Activated CD4-positive, CD25-positive, alpha-beta regulatory T cell treated with anti-CD3 and anti-CD28 coated beads, Interleukin-2, amount 50 U/mL, for 72 hours (primary cell): Measurements from ENCODE around the gene CDAN1.
A peak's percentile ranks its signal among the peaks of the same experiment; 100 is the strongest.

Experiments used
- DNase-seq: peaks from one replicate; pipeline ENCODE4 v3.0.0; 2021

Gene CDAN1

DNA sequence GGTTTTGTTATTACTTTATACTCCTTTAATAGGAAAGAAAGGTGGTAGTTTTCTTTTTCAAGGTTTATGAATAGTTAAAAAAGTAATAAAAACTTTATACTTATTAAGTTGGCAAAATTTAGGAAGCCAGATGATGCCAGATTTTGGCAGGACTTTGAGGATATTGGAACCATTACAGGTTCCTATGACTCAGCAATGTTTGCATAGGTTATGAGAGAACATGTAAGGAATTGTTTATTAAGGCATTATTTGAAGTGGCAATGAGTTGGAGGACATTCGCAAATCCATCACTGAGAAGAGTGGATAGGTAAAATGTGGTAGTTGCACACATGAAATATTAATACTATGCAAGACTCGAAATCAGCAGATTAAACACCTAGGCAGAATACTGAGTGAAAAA is 29.9 kb downstream of the CDAN1 start:
- no peak for DNase-seq

DNA sequence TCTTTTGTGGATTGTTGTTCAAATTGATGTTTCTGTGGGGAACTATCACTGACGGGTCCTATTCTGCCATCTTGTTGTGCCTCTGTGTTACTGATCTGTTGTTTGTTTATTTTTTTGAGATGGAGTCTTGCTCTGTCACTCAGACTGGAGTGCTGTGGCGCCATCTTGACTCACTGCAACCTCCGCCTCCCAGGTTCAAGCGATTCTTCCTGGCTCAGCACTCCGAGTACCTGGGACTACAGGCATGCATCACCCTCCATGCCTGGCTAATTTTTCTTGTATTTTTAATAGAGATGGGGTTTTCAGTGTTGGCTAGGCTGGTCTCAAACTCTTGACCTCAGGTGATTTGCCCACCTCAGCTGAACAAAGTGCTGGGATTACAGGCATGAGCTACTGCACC is 31.6 kb downstream of the CDAN1 start:
- no peak for DNase-seq

DNA sequence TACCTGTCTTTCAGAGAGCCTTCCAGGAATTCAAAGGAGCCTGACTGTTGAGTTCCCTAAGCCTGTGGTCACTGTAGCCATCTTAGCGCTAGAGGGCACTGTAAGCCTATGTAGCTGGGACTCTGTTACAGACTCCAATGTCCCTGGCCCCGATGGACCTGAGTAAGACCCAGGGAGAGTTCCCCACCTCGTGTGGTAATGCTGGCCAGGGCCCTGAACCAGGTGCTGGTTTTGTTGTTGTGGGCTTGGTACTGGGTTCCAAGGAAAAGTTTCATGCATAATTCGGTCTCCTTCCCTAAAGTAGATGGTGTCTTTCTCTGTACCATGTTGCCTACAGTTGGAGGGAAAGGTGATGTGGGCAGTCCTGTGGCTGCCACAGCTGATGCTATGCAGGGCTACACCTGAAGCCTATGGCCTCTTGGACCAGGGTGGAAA is 32.4 kb downstream of the CDAN1 start:
- peak; percentile 55 for DNase-seq

- no peak for DNase-seq
Observed at GRCh38 chr15:42696626-42697025, 40.3 kb downstream of the CDAN1 start.

DNA sequence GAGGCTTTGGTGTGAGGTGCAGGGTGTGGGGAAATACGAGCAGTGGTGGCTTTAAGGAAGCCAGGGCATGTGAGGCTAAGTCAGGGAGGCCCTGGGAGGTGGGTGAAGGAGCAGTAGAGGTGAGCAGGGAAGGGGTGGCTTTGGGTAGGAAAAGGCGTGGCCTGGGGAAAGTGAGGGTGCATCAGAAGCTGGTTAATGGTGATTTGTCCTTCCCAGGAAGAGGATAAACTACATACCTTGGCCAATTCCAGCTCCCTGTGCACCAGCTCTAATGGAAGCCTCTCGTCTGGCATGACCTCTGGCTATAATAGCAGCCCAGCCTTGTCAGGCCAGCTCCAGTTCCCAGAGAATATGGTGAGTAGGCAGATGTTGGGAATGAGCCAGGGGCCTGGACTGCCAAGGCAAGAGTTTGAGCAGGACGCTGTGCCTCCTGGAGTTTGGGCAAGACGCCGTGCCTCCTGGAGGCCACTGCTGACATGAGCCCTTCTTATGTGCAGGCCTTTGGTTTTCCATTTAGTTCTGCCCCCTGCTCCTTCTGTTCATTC is 41.3 kb downstream of the CDAN1 start:
- DNase-seq, result no peak

DNA sequence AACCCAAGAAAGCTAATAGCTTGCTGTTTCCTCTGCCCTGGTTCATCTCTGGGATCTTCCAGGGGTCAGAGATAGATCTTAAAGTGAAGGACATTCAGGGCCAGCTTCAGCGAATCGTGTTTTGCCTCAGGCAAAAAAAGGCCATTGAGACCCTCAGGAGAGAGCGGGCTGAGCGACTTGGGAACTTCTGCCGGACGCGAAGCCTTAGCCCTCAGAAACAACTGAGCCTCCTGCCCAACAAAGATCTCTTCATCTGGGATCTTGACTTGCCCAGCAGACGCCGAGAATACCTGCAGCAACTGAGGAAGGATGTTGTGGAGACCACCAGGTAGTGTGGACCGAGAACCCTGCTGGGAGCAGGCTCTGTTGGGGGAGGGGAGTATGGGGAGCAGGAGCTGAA is 42.5 kb downstream of the CDAN1 start:
- DNase-seq, result no peak

- DNase-seq, result no peak
Observed at GRCh38 chr15:42693942-42694341, 43.0 kb downstream of the CDAN1 start.

DNA sequence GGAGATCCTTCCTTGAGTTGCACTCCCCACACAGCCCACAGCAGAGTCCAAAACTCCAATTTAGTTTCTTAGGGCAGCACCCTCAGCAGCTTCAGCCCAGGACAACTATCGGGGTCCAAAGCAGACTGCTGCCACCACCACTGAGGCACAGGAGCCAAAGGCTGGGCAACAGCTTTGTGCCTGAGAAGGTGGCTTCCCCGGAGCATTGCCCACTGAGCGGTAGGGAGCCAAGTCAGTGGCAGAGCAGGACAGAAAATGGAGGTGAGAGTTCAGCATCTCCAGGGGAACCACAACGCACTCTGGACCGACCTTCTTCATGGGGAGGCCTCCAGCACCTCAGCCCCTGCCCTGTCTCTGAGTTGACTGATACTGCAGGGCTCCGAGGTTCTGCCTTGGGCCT is 43.4 kb downstream of the CDAN1 start:
- no peak for DNase-seq

GRCh38 chr15:42692997-42693396 is 43.9 kb downstream of the CDAN1 start:
- DNase-seq, result no peak

DNA sequence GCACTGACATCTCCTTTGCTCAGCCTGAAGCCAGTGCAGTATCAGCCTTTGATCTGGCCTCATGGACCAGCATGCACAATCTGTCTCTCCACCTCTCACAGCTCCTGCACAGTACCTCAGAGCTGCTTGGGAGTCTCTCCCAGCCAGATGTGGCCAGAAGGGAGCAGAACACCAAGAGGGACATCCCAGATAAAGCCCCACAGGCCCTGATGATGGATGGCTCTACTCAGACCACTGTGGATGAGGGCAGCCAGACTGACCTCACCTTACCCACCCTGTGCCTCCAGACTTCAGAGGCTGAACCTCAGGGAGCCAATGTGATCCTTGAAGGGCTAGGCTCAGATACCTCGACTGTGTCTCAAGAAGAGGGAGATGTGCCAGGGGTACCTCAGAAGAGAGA is 44.4 kb downstream of the CDAN1 start:
- DNase-seq, result no peak

DNA sequence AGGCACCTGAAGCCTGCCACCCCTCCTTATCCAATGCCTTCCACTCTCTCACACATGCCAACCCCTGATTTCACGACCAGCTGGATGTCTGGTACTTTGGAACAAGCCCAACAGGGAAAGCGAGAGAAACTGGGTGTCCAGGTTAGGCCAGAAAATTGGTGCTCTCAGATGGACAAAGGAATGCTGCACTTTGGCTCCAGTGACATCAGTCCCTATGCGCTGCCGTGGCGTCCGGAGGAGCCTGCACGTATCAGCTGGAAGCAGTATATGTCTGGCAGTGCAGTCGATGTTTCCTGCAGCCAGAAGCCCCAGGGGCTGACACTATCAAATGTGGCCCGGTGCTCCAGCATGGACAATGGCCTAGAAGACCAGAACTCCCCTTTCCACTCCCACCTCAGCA is 45.2 kb downstream of the CDAN1 start:
- no peak for DNase-seq

DNA sequence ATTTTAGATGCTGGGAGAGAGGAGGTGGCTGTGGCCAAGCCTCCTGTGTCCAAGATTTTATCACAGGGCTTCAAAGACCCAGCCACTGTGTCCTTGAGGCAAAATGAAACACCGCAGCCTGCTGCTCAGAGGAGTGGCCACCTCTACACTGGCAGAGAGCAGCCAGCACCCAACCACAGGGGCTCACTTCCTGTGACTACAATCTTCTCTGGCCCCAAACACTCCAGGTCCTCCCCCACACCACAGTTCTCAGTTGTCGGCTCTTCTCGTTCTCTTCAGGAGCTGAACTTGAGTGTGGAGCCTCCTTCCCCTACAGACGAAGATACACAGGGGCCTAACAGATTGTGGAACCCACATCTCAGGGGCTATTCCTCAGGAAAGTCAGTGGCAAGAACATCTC is 45.6 kb downstream of the CDAN1 start:
- DNase-seq, result no peak

- no peak for DNase-seq
Observed at GRCh38 chr15:42688301-42688700, 48.6 kb downstream of the CDAN1 start.

DNA sequence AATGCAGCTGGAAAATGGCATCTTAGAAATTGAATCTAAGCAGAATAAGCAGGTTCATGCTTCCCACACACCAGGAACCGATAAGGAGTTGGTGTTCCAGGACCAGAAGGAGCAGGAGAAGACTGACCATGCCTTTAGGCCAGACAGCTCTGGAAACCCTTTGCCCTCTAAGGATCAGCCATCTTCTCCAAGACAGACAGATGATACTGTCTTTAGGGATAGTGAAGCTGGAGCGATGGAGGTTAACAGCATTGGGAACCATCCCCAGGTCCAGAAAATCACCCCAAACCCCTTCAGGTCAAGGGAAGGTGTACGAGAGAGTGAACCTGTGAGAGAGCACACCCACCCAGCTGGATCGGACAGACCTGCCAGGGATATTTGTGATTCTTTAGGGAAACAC is 49.2 kb downstream of the CDAN1 start:
- DNase-seq, result no peak

GRCh38 chr15:42686281-42686680 is 50.6 kb downstream of the CDAN1 start:
- DNase-seq, result no peak

DNA sequence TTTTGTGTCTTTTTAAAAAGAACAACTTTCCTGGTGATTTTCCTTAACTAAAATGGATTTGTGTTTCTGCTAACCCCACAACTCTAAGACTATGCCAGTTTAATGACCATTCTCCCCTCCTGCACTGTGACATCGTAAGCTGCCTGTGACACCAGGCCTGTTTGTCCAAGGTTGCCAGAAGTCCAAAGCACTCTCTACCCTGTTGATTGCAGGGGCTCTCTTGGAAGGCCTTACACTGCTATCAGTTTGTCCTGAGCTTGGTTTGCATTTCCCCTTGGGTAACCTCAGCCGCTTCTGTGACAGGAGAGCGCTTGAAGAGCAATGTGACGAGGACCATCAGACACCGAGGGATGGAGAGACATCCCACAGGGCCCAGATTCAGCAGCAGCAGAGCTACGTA is 55.8 kb downstream of the CDAN1 start:
- DNase-seq, result no peak

- peak; percentile 46 for DNase-seq
Observed at GRCh38 chr15:42680142-42680482, 56.8 kb downstream of the CDAN1 start.

DNA sequence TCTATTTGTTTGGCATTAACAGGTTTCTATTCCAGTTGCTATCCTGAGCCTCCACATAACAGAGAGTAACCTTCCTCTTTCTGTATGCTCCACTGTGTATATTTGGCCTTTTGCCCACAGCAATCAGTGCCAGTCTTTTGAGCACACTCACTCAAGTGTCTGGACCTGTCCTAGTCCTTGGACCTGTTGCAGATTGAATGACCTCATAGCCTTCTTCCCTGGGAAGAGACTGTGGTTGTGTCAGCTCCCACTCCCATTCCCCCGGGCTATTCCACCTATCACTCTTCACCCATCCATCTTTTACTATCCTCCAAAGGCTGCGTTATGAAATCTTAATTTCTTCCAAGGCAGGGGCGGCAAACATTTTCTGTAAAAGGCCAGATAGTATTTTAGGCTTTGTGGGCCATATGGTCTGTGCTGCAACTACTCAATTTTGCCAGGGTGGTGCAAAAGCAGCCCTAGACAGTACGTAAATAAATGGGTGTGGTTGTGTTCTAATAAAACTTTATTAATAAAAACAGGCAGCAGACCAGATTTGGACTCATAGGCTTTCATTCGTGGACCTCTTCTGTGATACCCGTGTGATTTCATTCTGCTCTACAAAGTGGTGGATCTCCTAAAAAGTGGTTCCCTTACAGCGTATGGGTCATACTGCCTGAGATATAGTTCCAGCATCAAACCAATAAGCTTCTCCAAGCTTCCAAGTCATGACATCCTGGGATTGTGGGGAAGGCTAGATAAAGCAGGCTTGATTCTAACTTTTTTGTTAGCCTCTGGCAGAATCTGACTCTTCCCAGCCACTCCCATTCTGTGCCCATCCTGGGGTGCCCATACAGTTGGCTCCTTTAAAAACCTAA is 57.4 kb downstream of the CDAN1 start:
- no peak for DNase-seq

GRCh38 chr15:42675021-42675420 is 61.9 kb downstream of the CDAN1 start:
- no peak for DNase-seq

DNA sequence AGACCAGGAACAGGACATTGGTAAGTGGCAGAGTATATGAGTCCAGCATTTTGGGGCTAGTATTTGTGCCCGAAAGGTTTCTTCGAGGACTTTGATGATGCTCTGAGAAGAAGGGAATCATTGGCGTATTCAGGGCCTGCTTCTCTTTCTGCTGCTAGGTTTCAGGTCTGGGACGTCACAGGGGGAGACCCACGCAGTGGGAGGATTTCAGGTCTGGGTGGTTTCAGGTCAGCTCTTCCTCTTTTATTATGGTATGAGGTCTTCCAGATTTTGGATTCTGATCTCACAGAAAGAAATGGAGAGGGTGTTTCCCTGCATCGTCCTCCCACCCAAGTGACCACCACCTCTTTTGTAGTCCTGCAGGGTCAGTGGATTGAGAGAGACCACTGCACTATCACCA is 62.5 kb downstream of the CDAN1 start:
- no peak for DNase-seq
